Neural cell (in vitro differentiated cells): Measurements from ENCODE around the gene KCNMB4. TPM values are rescaled to one million over a fixed set of nuclear protein-coding genes. Genes with fewer than 3 reads are reported as not detected.

Experiments
- H2AFZ ChIP-seq: fragments of 200-600, 300-800 bp; sonication (generic), shearing (Covaris generic); 2 replicates; pipeline ENCODE4 v1.6.0; 2014; ENCODE audit warnings: low read depth, mild to moderate bottlenecking, antibody characterized with exemption, low read length, moderate library complexity
- H3F3A ChIP-seq: fragments of 200-600 bp; shearing (Covaris generic); 2 replicates; pipeline ENCODE4 v1.6.1; 2016; ENCODE audit warnings: mild to moderate bottlenecking, moderate library complexity, mixed read lengths, antibody characterized with exemption, low read length; ENCODE audit not compliant: insufficient read depth, poor library complexity, severe bottlenecking
- H3K27ac ChIP-seq: fragments of 200-600, 300-800 bp; sonication (generic), shearing (Covaris generic); 2 replicates; pipeline ENCODE4 v1.5.1; 2014; ENCODE audit warnings: mild to moderate bottlenecking, low read length, moderate library complexity
- H3K27me3 ChIP-seq: fragments of 300-800, 200-600 bp; sonication (generic), shearing (Covaris generic); 2 replicates; pipeline ENCODE4 v1.6.0; 2014; ENCODE audit warnings: mild to moderate bottlenecking, low read depth, low read length, moderate library complexity; ENCODE audit not compliant: insufficient read depth
- H3K36me3 ChIP-seq: fragments of 300-800, 200-600 bp; sonication (generic), shearing (Covaris generic); 2 replicates; pipeline ENCODE4 v1.5.1; 2014; ENCODE audit warnings: mild to moderate bottlenecking, antibody characterized with exemption, low read length, moderate library complexity; ENCODE audit not compliant: insufficient read depth
- H3K4me2 ChIP-seq: fragments of 300-800, 200-600 bp; sonication (generic), shearing (Covaris generic); 2 replicates; pipeline ENCODE4 v1.6.0; 2014; ENCODE audit warnings: mild to moderate bottlenecking, low read length
- H3K4me3 ChIP-seq: fragments of 300-800, 200-600 bp; sonication (generic), shearing (Covaris generic); 2 replicates; pipeline ENCODE4 v1.5.1; 2014; ENCODE audit warnings: mild to moderate bottlenecking, low read length, moderate library complexity
- H3K79me2 ChIP-seq: fragments of 200-600 bp; shearing (Covaris generic); replicated peaks from 2 replicates; pipeline ENCODE4 v1.6.0; 2014; ENCODE audit warnings: mild to moderate bottlenecking, low read length, moderate library complexity; ENCODE audit not compliant: insufficient read depth
- H3K9ac ChIP-seq: fragments of 300-800, 200-600 bp; sonication (generic), shearing (Covaris generic); 2 replicates; pipeline ENCODE4 v1.6.1; 2016; ENCODE audit warnings: mild to moderate bottlenecking, low read length, mixed read lengths
- H3K9me2 ChIP-seq: fragments of 200-600 bp; shearing (Covaris generic); 2 replicates; pipeline ENCODE4 v1.6.1; 2016; ENCODE audit warnings: mild to moderate bottlenecking, low read length, mixed read lengths; ENCODE audit not compliant: insufficient read depth
- H3K9me3 ChIP-seq: fragments of 200-600, 300-800 bp; sonication (generic), shearing (Covaris generic); 2 replicates; pipeline ENCODE4 v1.6.1; 2016; ENCODE audit warnings: mild to moderate bottlenecking, mixed run types, low read length, moderate library complexity, mixed read lengths
- H4K20me1 ChIP-seq: fragments of 200-600 bp; shearing (Covaris generic); 2 replicates; pipeline ENCODE4 v1.6.1; 2016; ENCODE audit warnings: mild to moderate bottlenecking, mixed run types; ENCODE audit not compliant: insufficient read depth
- EP300 ChIP-seq: fragments of 450-650 bp; conservative IDR thresholded peaks from 2 replicates; pipeline ENCODE4 v1.6.1; 2014; ENCODE audit warnings: antibody characterized with exemption, mild to moderate bottlenecking, moderate library complexity; ENCODE audit not compliant: poor library complexity, severe bottlenecking
- EZH2 ChIP-seq: fragments of 200-600, 300-800 bp; shearing (Covaris generic), sonication (generic); IDR thresholded peaks from 2 replicates; pipeline ENCODE4 v1.6.1; 2014; ENCODE audit warnings: antibody characterized with exemption, low read length, borderline replicate concordance, mild to moderate bottlenecking; ENCODE audit not compliant: insufficient read depth, poor library complexity, severe bottlenecking
- MXI1 ChIP-seq: fragments of 450-650 bp; conservative IDR thresholded peaks from 2 replicates; pipeline ENCODE4 v1.6.1; 2014; ENCODE audit warnings: antibody characterized with exemption, mild to moderate bottlenecking; ENCODE audit not compliant: poor library complexity, severe bottlenecking
- POLR2AphosphoS5 ChIP-seq: IDR thresholded peaks from 2 replicates; pipeline ENCODE4 v1.6.1; 2012
- RAD21 ChIP-seq: fragments of 450-650 bp; conservative IDR thresholded peaks from 2 replicates; pipeline ENCODE4 v1.6.1; 2014; ENCODE audit warnings: antibody characterized with exemption, mild to moderate bottlenecking, moderate library complexity
- SMC3 ChIP-seq: fragments of 450-650 bp; conservative IDR thresholded peaks from 2 replicates; pipeline ENCODE4 v1.6.1; 2014; ENCODE audit warnings: antibody characterized with exemption, mild to moderate bottlenecking, moderate library complexity; ENCODE audit not compliant: poor library complexity
- TAF1 ChIP-seq: IDR thresholded peaks from 2 replicates; pipeline ENCODE4 v1.6.1; 2012; ENCODE audit warnings: low read depth
- polyA plus RNA-seq: library from polyadenylated mRNA; depleted of rRNA; stranded (reverse); fragments of >200 nt; gene quantifications from 2 replicates; pipeline ENCODE4 v1.2.3, GENCODE V29; 2014
- TF ChIP-seq, protein P1 (sequence below): fragments of 450-650 bp; IDR thresholded peaks from 2 replicates; pipeline ENCODE4 v1.5.1; 2014; ENCODE audit warnings: antibody characterized with exemption, mild to moderate bottlenecking, moderate library complexity; ENCODE audit not compliant: poor library complexity, severe bottlenecking
- TF ChIP-seq, protein P2 (sequence below): IDR thresholded peaks from 2 replicates; pipeline ENCODE4 v1.6.1; 2012; ENCODE audit warnings: borderline replicate concordance

The KCNMB4 gene
- polyA plus RNA-seq, 1 donor from 2014 or later, result 26.4 TPM

DNA sequence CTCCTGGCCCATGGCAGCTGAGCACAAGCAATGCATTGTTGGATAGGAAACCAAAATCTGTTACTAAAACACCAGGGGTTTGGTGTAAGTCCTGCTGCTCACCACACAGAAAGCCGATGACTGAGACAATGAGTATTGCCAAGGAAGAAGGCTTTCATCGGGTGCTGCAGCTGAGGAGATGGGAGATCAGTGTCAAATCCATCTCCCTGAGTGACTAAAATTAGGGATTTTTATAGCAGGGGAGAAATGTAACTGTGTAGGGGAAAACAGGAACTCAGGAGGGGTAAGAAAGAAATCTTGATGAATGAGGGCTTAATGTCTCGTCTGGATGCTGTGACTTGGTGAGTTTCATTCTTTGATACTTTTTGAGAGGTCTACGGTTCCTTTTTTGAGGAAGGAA is 97.9 kb downstream of the KCNMB4 start:
- Histone ChIP-seq H3K4me2 (no peak overlapping the region), H3K9me3 (peaks cover 7% of the 10 kb centered on the region), H3K79me2 (no peaks in the 10 kb centered on the region), H4K20me1 (no peaks in the 10 kb centered on the region), H3F3A (no peaks in the 10 kb centered on the region), H3K36me3 (no peaks in the 10 kb centered on the region), H2AFZ (no peak overlapping the region), H3K27me3 (no peaks in the 10 kb centered on the region), H3K9me2 (no peaks in the 10 kb centered on the region), H3K4me3 (no peak overlapping the region), H3K9ac (no peak overlapping the region), H3K27ac (no peak overlapping the region)
- no peak for TF ChIP-seq EP300
- no peak for TF ChIP-seq TAF1
- TF ChIP-seq MXI1, result no peak
- TF ChIP-seq SMC3, result no peak
- no peak for TF ChIP-seq EZH2
- TF ChIP-seq, protein P1, sequence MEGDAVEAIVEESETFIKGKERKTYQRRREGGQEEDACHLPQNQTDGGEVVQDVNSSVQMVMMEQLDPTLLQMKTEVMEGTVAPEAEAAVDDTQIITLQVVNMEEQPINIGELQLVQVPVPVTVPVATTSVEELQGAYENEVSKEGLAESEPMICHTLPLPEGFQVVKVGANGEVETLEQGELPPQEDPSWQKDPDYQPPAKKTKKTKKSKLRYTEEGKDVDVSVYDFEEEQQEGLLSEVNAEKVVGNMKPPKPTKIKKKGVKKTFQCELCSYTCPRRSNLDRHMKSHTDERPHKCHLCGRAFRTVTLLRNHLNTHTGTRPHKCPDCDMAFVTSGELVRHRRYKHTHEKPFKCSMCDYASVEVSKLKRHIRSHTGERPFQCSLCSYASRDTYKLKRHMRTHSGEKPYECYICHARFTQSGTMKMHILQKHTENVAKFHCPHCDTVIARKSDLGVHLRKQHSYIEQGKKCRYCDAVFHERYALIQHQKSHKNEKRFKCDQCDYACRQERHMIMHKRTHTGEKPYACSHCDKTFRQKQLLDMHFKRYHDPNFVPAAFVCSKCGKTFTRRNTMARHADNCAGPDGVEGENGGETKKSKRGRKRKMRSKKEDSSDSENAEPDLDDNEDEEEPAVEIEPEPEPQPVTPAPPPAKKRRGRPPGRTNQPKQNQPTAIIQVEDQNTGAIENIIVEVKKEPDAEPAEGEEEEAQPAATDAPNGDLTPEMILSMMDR, result no peak
- TF ChIP-seq POLR2AphosphoS5, result no peak
- TF ChIP-seq RAD21, result no peak
- TF ChIP-seq, protein P2, sequence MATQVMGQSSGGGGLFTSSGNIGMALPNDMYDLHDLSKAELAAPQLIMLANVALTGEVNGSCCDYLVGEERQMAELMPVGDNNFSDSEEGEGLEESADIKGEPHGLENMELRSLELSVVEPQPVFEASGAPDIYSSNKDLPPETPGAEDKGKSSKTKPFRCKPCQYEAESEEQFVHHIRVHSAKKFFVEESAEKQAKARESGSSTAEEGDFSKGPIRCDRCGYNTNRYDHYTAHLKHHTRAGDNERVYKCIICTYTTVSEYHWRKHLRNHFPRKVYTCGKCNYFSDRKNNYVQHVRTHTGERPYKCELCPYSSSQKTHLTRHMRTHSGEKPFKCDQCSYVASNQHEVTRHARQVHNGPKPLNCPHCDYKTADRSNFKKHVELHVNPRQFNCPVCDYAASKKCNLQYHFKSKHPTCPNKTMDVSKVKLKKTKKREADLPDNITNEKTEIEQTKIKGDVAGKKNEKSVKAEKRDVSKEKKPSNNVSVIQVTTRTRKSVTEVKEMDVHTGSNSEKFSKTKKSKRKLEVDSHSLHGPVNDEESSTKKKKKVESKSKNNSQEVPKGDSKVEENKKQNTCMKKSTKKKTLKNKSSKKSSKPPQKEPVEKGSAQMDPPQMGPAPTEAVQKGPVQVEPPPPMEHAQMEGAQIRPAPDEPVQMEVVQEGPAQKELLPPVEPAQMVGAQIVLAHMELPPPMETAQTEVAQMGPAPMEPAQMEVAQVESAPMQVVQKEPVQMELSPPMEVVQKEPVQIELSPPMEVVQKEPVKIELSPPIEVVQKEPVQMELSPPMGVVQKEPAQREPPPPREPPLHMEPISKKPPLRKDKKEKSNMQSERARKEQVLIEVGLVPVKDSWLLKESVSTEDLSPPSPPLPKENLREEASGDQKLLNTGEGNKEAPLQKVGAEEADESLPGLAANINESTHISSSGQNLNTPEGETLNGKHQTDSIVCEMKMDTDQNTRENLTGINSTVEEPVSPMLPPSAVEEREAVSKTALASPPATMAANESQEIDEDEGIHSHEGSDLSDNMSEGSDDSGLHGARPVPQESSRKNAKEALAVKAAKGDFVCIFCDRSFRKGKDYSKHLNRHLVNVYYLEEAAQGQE, result no peak

DNA sequence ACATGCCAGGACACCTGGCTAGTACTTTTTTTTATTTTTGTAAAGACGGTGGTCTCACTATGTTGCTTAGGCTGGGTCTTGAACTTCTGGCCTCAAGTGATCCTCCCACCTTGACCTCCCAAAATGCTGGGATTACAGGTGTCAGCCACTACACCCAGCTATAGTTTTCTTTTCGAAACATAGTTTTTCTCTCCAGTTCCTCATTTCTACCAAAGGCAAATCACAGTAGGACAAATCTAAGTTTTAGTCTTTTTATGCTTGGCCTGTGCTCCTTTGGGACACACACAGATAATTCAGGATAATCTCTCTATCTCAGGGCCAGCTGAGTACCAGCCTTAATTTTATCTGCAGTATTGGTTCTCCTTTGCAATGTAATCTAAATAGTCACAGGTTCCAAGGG is 100.7 kb downstream of the KCNMB4 start:
- Histone ChIP-seq H2AFZ (no peak overlapping the region), H3K4me3 (no peak overlapping the region), H3K9me2 (no peaks in the 10 kb centered on the region), H3K9me3 (peaks cover 7% of the 10 kb centered on the region), H3K27ac (no peak overlapping the region), H4K20me1 (no peaks in the 10 kb centered on the region), H3K79me2 (no peaks in the 10 kb centered on the region), H3K9ac (no peak overlapping the region), H3K4me2 (no peak overlapping the region), H3F3A (no peaks in the 10 kb centered on the region), H3K36me3 (no peaks in the 10 kb centered on the region), H3K27me3 (no peaks in the 10 kb centered on the region)
- TF ChIP-seq MXI1 (no peak), TAF1 (no peak), RAD21 (no peak), POLR2AphosphoS5 (no peak), EP300 (no peak), EZH2 (no peak), SMC3 (no peak)
- TF ChIP-seq, protein P1, result no peak
- TF ChIP-seq, protein P2, result no peak
